BJ (cell line): Measurements from ENCODE around the gene TSPAN14. TPM values are rescaled to one million over a fixed set of nuclear protein-coding genes. Genes with fewer than 3 reads are reported as not detected.
"Not testable (repeated sequence)": the region's sequence is repeated elsewhere in the genome, so short reads cannot be mapped to it uniquely, and the experiment has no call there.

Experiments used
- CTCF ChIA-PET: fragments of 350-600 bp; formaldehyde crosslinking; extraction: SDS; loops from one replicate; lab custom pipeline; 2021; ENCODE audit warnings: antibody characterized with exemption, inconsistent platforms; lab: Yijun Ruan, JAX
- POLR2A ChIA-PET: fragments of 300-600 bp; sonication (Branson Sonifier 250); formaldehyde crosslinking; extraction: SDS; loops from one replicate; lab custom pipeline; 2021; ENCODE audit warnings: antibody characterized with exemption; lab: Charles Lee
- DNase-seq: peaks from one replicate; pipeline ENCODE4 v3.0.0-alpha.2; 2011; ENCODE audit warnings: low read depth
- H3K27me3 ChIP-seq: 2 replicates; pipeline ENCODE4 v1.6.0; 2011; ENCODE audit warnings: low read length; ENCODE audit not compliant: control insufficient read depth, insufficient read depth
- H3K36me3 ChIP-seq: 2 replicates; pipeline ENCODE4 v1.5.1; 2011; ENCODE audit warnings: low read length; ENCODE audit not compliant: control insufficient read depth, insufficient read depth
- H3K4me3 ChIP-seq: 2 replicates; pipeline ENCODE4 v1.5.1; 2011; ENCODE audit warnings: low read depth, mild to moderate bottlenecking, control low read depth, low read length
- polyA plus RNA-seq: library from polyadenylated mRNA; depleted of rRNA; stranded (reverse); fragments of >200 nt; gene quantifications from 2 replicates; pipeline ENCODE4 v1.2.3, GENCODE V29; 2011
- TF ChIP-seq, protein P1 (sequence below): IDR thresholded peaks from 2 replicates; pipeline ENCODE4 v1.5.1; 2011; ENCODE audit warnings: low read depth, mild to moderate bottlenecking, control low read depth, inconsistent platforms, low read length, moderate library complexity; ENCODE audit not compliant: insufficient read depth

TSPAN14 gene
- polyA plus RNA-seq, 1 experiment = 33.3 TPM

DNA sequence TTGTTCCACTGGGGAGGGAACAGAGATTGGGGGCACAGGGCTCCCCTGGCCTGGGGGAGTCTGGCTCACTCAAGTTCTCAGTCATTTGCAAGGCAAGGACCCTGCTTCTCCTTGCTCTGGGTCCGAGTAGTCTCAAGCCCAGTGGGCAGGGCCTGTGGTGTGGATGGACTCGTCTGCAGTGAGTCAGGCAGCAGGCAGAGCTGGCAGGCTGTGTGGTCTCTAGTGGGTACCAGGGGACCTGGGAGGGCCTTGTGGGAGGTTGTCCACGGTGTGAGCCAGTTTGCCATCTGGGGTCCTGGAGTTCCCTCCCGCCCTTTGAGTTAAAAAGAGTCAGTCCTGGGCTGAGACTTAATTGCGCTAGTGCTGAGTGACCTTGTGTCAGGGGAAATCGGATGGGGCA is 74.8 kb downstream of the TSPAN14 start:
- no peak for DNase-seq
- Histone ChIP-seq H3K36me3 (no peaks in the 10 kb centered on the region), H3K4me3 (no peak overlapping the region), H3K27me3 (no peaks in the 10 kb centered on the region)
- ChIA-PET CTCF (interaction anchor here (2.2 kb wide), 1 partner anchor 84 kb away, joined by 7 read pairs; no protein-coding TSS in a partner anchor), POLR2A (no interaction called here)
- TF ChIP-seq, protein P1, sequence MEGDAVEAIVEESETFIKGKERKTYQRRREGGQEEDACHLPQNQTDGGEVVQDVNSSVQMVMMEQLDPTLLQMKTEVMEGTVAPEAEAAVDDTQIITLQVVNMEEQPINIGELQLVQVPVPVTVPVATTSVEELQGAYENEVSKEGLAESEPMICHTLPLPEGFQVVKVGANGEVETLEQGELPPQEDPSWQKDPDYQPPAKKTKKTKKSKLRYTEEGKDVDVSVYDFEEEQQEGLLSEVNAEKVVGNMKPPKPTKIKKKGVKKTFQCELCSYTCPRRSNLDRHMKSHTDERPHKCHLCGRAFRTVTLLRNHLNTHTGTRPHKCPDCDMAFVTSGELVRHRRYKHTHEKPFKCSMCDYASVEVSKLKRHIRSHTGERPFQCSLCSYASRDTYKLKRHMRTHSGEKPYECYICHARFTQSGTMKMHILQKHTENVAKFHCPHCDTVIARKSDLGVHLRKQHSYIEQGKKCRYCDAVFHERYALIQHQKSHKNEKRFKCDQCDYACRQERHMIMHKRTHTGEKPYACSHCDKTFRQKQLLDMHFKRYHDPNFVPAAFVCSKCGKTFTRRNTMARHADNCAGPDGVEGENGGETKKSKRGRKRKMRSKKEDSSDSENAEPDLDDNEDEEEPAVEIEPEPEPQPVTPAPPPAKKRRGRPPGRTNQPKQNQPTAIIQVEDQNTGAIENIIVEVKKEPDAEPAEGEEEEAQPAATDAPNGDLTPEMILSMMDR = no peak

DNA sequence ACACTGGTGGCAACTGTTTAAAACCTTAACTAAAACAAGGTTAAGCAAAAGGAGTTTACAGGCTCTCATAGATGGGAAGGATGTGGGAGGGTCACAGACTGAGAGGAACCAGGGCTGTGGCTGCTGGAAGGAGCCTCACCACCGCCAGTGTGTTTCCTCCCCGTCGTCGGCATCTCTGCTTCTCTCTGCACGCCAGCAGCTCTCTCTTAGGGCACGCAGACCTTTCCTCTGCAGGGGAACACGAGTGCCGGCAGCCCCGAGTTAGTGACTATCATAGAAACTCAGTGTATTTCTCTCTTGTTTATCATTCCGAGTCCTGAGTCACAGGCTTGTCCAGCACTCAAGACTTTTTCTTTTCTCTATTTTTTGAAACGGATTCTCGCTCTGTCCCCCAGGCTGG is 75.5 kb downstream of the TSPAN14 start:
- DNase-seq = no peak
- no peaks in the 10 kb centered on the region for H3K27me3 ChIP-seq
- POLR2A ChIA-PET = no interaction called here
- H3K4me3 ChIP-seq = no peak overlapping the region
- TF ChIP-seq, protein P1 = no peak
- no peaks in the 10 kb centered on the region for H3K36me3 ChIP-seq
- CTCF ChIA-PET = no interaction called here

DNA sequence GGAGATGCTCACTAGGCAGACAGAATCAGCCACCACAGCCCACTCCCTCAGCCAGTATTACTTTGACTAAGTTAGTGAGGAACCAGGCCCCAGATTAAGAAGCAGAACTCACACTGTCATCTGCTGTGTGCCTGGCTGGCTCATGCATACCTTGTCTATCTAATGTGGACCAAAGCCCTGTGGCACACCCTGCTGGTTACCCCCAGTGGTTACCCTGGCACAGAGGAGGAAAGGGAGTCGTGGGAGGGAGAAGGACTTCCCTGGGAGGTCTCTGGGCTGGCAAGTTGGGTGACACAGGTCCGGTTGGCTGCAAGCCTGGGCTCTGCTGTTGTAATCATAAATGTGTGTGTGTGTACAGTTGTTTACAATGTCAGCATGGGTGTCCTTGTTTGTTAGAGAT is 76.1 kb downstream of the TSPAN14 start:
- CTCF ChIA-PET = no interaction called here
- TF ChIP-seq, protein P1 = peak; percentile 29; the same call in 1 of the 2 replicates

DNA sequence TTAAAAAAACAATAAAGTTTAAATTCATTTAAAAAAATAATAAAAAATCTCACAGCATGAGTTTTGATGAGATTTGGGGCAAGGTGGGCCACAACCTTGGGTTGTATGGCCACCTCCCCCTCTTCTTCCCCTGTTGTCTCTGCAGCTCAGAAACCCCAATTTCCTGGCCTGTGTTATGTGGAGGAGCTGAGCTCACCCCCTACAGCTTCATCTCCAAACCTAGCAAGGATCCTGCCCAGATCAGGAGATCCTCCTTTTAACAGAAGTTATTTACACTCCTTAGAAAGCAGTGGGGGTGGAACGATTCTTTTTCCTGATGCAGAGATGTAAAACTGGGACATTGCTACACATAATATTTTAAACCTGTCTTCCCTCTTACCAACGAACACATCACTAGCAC is 76.7 kb downstream of the TSPAN14 start:
- TF ChIP-seq, protein P1 = no peak
- no peak for DNase-seq
- Histone ChIP-seq H3K36me3 (no peaks in the 10 kb centered on the region), H3K4me3 (no peak overlapping the region), H3K27me3 (no peaks in the 10 kb centered on the region)
- POLR2A ChIA-PET = no interaction called here
- CTCF ChIA-PET = interaction anchor here (1.4 kb wide), 1 partner anchor 87 kb away, joined by 3 read pairs; no protein-coding TSS in a partner anchor

More for the DNA sequence above, 76.1 kb downstream of the TSPAN14 start:
- DNase-seq = no peak
- Histone ChIP-seq H3K4me3 (no peak overlapping the region), H3K27me3 (no peaks in the 10 kb centered on the region), H3K36me3 (no peaks in the 10 kb centered on the region)
- POLR2A ChIA-PET = no interaction called here

DNA sequence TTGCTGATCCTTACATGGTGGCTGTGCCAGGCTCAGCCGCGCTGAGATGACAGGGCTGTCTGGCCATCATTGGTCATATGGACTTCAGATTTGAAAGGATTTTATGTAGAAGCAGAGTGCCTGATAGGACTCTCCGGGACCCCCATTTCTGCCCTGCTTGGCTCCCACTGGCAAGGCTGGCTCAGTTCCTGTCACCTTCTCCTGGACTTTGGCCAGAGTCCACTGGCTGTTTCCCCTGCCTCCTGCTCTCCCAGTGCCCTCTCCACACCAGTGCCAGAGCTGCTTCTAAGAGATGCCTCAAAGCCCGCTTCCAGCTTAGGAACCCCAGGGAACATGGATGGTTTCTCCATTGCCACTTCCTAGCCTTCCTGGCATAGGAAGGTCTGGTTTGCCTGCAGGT is 78.5 kb downstream of the TSPAN14 start:
- Histone ChIP-seq H3K27me3 (no peaks in the 10 kb centered on the region; the same call in 1 of the 2 replicates), H3K36me3 (no peaks in the 10 kb centered on the region), H3K4me3 (no peak overlapping the region)
- TF ChIP-seq, protein P1 = no peak
- no peak for DNase-seq
- ChIA-PET POLR2A (no interaction called here), CTCF (no interaction called here)

DNA sequence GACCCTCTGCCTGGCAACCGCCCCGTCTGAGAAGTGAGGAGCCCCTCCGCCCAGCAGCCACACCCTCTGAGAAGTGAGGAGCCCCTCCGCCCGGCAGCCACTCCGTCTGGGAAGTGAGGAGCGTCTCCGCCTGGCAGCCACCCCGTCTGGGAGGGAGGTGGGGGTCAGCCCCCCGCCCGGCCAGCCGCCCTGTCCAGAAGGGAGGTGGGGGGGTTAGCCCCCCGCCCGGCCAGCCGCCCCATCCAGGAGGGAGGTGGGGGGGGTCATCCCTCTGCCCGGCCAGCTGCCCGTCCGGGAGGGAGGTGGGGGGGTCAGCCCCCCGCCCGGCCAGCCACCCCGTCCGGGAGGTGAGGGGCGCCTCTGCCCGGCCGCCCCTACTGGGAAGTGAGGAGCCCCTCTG is 79.9 kb downstream of the TSPAN14 start:
- H3K4me3 ChIP-seq, POLR2A ChIA-PET, DNase-seq, CTCF ChIA-PET, H3K36me3 ChIP-seq, H3K27me3 ChIP-seq: not testable (repeated sequence)

DNA sequence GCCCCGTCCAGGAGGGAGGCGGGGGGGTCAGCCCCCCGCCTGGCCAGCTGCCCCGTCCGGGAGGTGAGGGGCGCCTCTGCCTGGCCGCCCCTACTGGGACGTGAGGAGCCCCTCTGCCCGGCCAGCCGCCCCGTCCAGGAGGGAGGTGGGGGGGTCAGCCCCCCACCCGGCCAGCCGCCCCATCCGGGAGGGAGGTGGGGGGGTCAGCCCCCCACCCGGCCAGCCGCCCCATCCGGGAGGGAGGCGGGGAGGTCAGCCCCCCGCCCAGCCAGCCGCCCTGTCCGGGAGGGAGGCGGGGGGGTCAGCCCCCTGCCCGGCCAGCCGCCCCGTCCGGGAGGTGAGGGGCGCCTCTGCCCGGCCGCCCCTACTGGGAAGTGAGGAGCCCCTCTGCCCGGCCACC is 80.5 kb downstream of the TSPAN14 start:
- H3K27me3 ChIP-seq, H3K4me3 ChIP-seq, H3K36me3 ChIP-seq, DNase-seq, CTCF ChIA-PET, POLR2A ChIA-PET: not testable (repeated sequence)
